H9 (cell line): ENCODE results near the gene MTHFD1L. TPM values are rescaled to one million over a fixed set of nuclear protein-coding genes. Genes with fewer than 3 reads are reported as not detected.

ENCODE experiments used
- DNase-seq: peaks from one replicate; pipeline ENCODE4 v3.0.0-alpha.2; 2017
- H2AFZ ChIP-seq: one replicate; pipeline ENCODE4 v1.6.1; 2013; ENCODE audit warnings: mild to moderate bottlenecking, low read length, control low read depth, moderate library complexity
- H2AK5ac ChIP-seq: 2 replicates; pipeline ENCODE4 v1.6.1; 2013; ENCODE audit warnings: low read length, control low read depth, mixed read lengths; ENCODE audit not compliant: insufficient read length
- H2BK120ac ChIP-seq: one replicate; pipeline ENCODE4 v1.6.1; 2013; ENCODE audit warnings: low read depth, mild to moderate bottlenecking, low read length, control low read depth, inconsistent platforms; ENCODE audit not compliant: poor library complexity, severe bottlenecking
- H2BK12ac ChIP-seq: 2 replicates; pipeline ENCODE4 v1.6.1; 2013; ENCODE audit warnings: low read length, control low read depth, mixed read lengths, low read depth; ENCODE audit not compliant: insufficient read length
- H2BK15ac ChIP-seq: 2 replicates; pipeline ENCODE4 v1.6.1; 2013; ENCODE audit warnings: low read depth, low read length, control low read depth
- H2BK20ac ChIP-seq: one replicate; pipeline ENCODE4 v1.6.1; 2013; ENCODE audit warnings: low read depth, mild to moderate bottlenecking, low read length, control low read depth, inconsistent platforms; ENCODE audit not compliant: poor library complexity, severe bottlenecking
- H2BK5ac ChIP-seq: 2 replicates; pipeline ENCODE4 v1.6.1; 2013; ENCODE audit warnings: low read length, control low read depth, mixed read lengths; ENCODE audit not compliant: insufficient read length
- H3K14ac ChIP-seq: 2 replicates; pipeline ENCODE4 v1.6.1; 2013; ENCODE audit warnings: low read length, control low read depth; ENCODE audit not compliant: insufficient read depth
- H3K18ac ChIP-seq: 2 replicates; pipeline ENCODE4 v1.6.1; 2013; ENCODE audit warnings: low read depth, mild to moderate bottlenecking, mixed read lengths, low read length, control low read depth; ENCODE audit not compliant: insufficient read length
- H3K23ac ChIP-seq: 2 replicates; pipeline ENCODE4 v1.6.1; 2013; ENCODE audit warnings: low read length, control low read depth, mixed read lengths, low read depth; ENCODE audit not compliant: insufficient read length
- H3K23me2 ChIP-seq: 2 replicates; pipeline ENCODE4 v1.6.1; 2013; ENCODE audit warnings: low read depth, mild to moderate bottlenecking, mixed read lengths, low read length, control low read depth; ENCODE audit not compliant: insufficient read length, poor library complexity, severe bottlenecking
- H3K27ac ChIP-seq: 2 replicates; pipeline ENCODE4 v1.5.1; 2013; ENCODE audit warnings: low read length, control low read depth, mixed read lengths, low read depth; ENCODE audit not compliant: insufficient read length
- H3K27me3 ChIP-seq: 2 replicates; pipeline ENCODE4 v1.6.1; 2013; ENCODE audit warnings: low read length, control low read depth, inconsistent platforms; ENCODE audit not compliant: insufficient read depth
- H3K4ac ChIP-seq: 2 replicates; pipeline ENCODE4 v1.6.1; 2013; ENCODE audit warnings: low read depth, mild to moderate bottlenecking, control low read depth, inconsistent platforms, low read length, moderate library complexity
- H3K4me1 ChIP-seq: 2 replicates; pipeline ENCODE4 v1.6.1; 2013; ENCODE audit warnings: low read length, control low read depth, inconsistent platforms; ENCODE audit not compliant: insufficient read depth
- H3K4me2 ChIP-seq: 2 replicates; pipeline ENCODE4 v1.6.1; 2013; ENCODE audit warnings: low read length, control low read depth, mixed read lengths; ENCODE audit not compliant: insufficient read length, insufficient read depth
- H3K56ac ChIP-seq: 2 replicates; pipeline ENCODE4 v1.6.1; 2013; ENCODE audit warnings: low read depth, mild to moderate bottlenecking, mixed read lengths, low read length, control low read depth; ENCODE audit not compliant: insufficient read length
- H3K79me1 ChIP-seq: 2 replicates; pipeline ENCODE4 v1.6.1; 2013; ENCODE audit warnings: low read depth, mild to moderate bottlenecking, moderate library complexity, low read length, control low read depth, inconsistent platforms; ENCODE audit not compliant: insufficient read depth, poor library complexity, severe bottlenecking
- H3K79me2 ChIP-seq: 2 replicates; pipeline ENCODE4 v1.6.1; 2013; ENCODE audit warnings: low read length, control low read depth, inconsistent platforms; ENCODE audit not compliant: insufficient read depth
- H3K9ac ChIP-seq: 2 replicates; pipeline ENCODE4 v1.6.1; 2013; ENCODE audit warnings: low read length, control low read depth, mixed read lengths; ENCODE audit not compliant: insufficient read length; ENCODE audit errors: extremely low read depth
- H3K9me3 ChIP-seq: one replicate; pipeline ENCODE4 v1.6.1; 2013; ENCODE audit warnings: low read depth, low read length, inconsistent platforms; ENCODE audit not compliant: control insufficient read depth
- H3T11ph ChIP-seq: one replicate; pipeline ENCODE4 v1.6.1; 2013; ENCODE audit warnings: mild to moderate bottlenecking, low read length, control low read depth, inconsistent platforms
- H4K20me1 ChIP-seq: one replicate; pipeline ENCODE4 v1.6.1; 2013; ENCODE audit not compliant: control insufficient read depth, insufficient read length, insufficient read depth
- H4K5ac ChIP-seq: 2 replicates; pipeline ENCODE4 v1.6.1; 2013; ENCODE audit warnings: low read depth, mild to moderate bottlenecking, mixed read lengths, low read length, control low read depth; ENCODE audit not compliant: insufficient read length
- H4K8ac ChIP-seq: replicated peaks from 2 replicates; pipeline ENCODE4 v1.6.1; 2013; ENCODE audit warnings: low read length, control low read depth, mixed read lengths, low read depth; ENCODE audit not compliant: insufficient read length
- H4K91ac ChIP-seq: 2 replicates; pipeline ENCODE4 v1.6.1; 2013; ENCODE audit warnings: low read depth, mild to moderate bottlenecking, moderate library complexity, mixed read lengths, low read length, control low read depth; ENCODE audit not compliant: insufficient read length
- H3K27ac Mint-ChIP-seq, 3 experiments: 2 replicates in 2 of 3; 3 replicates in 1 of 3; pipeline ENCODE4 v1.8.0; 2020 to 2021; ENCODE audit warnings: mixed read lengths in 3 of 3, mild to moderate bottlenecking in 1 of 3, moderate library complexity in 1 of 3
- H3K27me3 Mint-ChIP-seq: 2 replicates; pipeline ENCODE4 v1.8.0; 2021; ENCODE audit warnings: low read depth, mild to moderate bottlenecking, moderate library complexity, mixed read lengths
- H3K36me3 Mint-ChIP-seq, 3 experiments: 2 replicates in 2 of 3; 3 replicates in 1 of 3; pipeline ENCODE4 v1.8.0; 2020 to 2021; ENCODE audit warnings: low read depth in 3 of 3, mixed read lengths in 3 of 3; ENCODE audit not compliant: insufficient read depth in 1 of 3
- H3K4me1 Mint-ChIP-seq, 2 experiments: 2 replicates each; pipeline ENCODE4 v1.8.0; 2020; ENCODE audit warnings: mixed read lengths in 2 of 2
- H3K4me3 Mint-ChIP-seq, 2 experiments: 2 replicates in 1 of 2; 3 replicates in 1 of 2; pipeline ENCODE4 v1.8.0; 2020 to 2021; ENCODE audit warnings: mild to moderate bottlenecking in 2 of 2, mixed read lengths in 2 of 2, moderate library complexity in 1 of 2
- H3K9me3 Mint-ChIP-seq, 2 experiments: 2 replicates in 1 of 2; 3 replicates in 1 of 2; pipeline ENCODE4 v1.8.0; 2020; ENCODE audit warnings: mild to moderate bottlenecking in 2 of 2, mixed read lengths in 2 of 2, moderate library complexity in 1 of 2
- WGBS: extraction: QIAGEN DNeasy Blood & Tissue Kit; methylation state at CpG from one replicate; pipeline ENCODE4 v1.1.7; 2013; ENCODE audit warnings: missing lambda C conversion rate, low lambda C conversion rate, mixed read lengths; ENCODE audit not compliant: insufficient read length; ENCODE audit errors: extremely low coverage; 5-methylcytosine and 5-hydroxymethylcytosine counted together
- total RNA-seq: library from RNA; stranded (reverse); gene quantifications from 2 replicates; pipeline ENCODE4 v1.2.1, GENCODE V29; 2021
- TF ChIP-seq, protein P1 (sequence below): fragments of 200-600 bp; sonication (generic); conservative IDR thresholded peaks from 3 replicates; pipeline ENCODE4 v1.8.0; 2021; ENCODE audit warnings: antibody characterized with exemption, mild to moderate bottlenecking

Gene MTHFD1L
- total RNA-seq, 1 experiment from 2014 or later = 90.2 TPM

- H3K36me3 Mint-ChIP-seq = peaks cover 22 to 60% (median 58%) of the 10 kb centered on the region in 3 experiments; a peak in 6 of 7 replicates
- Histone ChIP-seq H4K5ac (no peak overlapping the region), H3K4me2 (no peak overlapping the region), H4K91ac (no peak overlapping the region), H2BK120ac (no peak overlapping the region), H2BK5ac (no peak overlapping the region), H2AK5ac (no peak overlapping the region), H2BK20ac (no peak overlapping the region), H3K23ac (no peak overlapping the region), H3K23me2 (no peaks in the 10 kb centered on the region), H3K56ac (no peak overlapping the region), H3K14ac (no peak overlapping the region), H3K4ac (no peak overlapping the region), H2BK15ac (no peak overlapping the region), H2BK12ac (no peak overlapping the region), H3K9me3 (no peaks in the 10 kb centered on the region), H3K79me2 (no peaks in the 10 kb centered on the region), H4K20me1 (no peaks in the 10 kb centered on the region), H3K9ac (no peak overlapping the region), H3K18ac (no peak overlapping the region), H3K4me1 (no peaks in the 10 kb centered on the region), H3K79me1 (no peaks in the 10 kb centered on the region), H3T11ph (no peak overlapping the region), H4K8ac (no peak overlapping the region), H3K27ac (no peak overlapping the region), H2AFZ (no peak overlapping the region), H3K27me3 (no peaks in the 10 kb centered on the region)
- TF ChIP-seq, protein P1, sequence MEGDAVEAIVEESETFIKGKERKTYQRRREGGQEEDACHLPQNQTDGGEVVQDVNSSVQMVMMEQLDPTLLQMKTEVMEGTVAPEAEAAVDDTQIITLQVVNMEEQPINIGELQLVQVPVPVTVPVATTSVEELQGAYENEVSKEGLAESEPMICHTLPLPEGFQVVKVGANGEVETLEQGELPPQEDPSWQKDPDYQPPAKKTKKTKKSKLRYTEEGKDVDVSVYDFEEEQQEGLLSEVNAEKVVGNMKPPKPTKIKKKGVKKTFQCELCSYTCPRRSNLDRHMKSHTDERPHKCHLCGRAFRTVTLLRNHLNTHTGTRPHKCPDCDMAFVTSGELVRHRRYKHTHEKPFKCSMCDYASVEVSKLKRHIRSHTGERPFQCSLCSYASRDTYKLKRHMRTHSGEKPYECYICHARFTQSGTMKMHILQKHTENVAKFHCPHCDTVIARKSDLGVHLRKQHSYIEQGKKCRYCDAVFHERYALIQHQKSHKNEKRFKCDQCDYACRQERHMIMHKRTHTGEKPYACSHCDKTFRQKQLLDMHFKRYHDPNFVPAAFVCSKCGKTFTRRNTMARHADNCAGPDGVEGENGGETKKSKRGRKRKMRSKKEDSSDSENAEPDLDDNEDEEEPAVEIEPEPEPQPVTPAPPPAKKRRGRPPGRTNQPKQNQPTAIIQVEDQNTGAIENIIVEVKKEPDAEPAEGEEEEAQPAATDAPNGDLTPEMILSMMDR = no peak
- H3K27me3 Mint-ChIP-seq = no peaks in the 10 kb centered on the region
- H3K27ac Mint-ChIP-seq = peak overlapping the region in 1 of 3 experiments; percentile 49; a peak in 3 of 7 replicates
- no peaks in the 10 kb centered on the region for H3K4me1 Mint-ChIP-seq
- DNase-seq = no peak
- H3K4me3 Mint-ChIP-seq = no peak overlapping the region
- WGBS = no CpG with 5 or more reads among the region's 7 CpGs
- H3K9me3 Mint-ChIP-seq = no peaks in the 10 kb centered on the region
Observed at GRCh38 chr6:150940941-150941340, 75.4 kb downstream of the MTHFD1L start.
